ENCODE data around the gene CFAP61.

- no peak for TF ChIP-seq ZSCAN18 (tag by site-specific recombination; IDR thresholded peaks at IDR 0.05)
- no peak for TF ChIP-seq YY1 (tag by site-specific recombination; IDR thresholded peaks at IDR 0.05)
- no peak for TF ChIP-seq CTCF (tag by site-specific recombination; IDR thresholded peaks at IDR 0.05)
- TF ChIP-seq ZNF521 (tag by site-specific recombination; IDR thresholded peaks at IDR 0.05) = no peak
- no peak for TF ChIP-seq ZNF830 (tag by site-specific recombination; IDR thresholded peaks at IDR 0.05; ENCODE audit: low read depth)
Measured at GRCh38 chr20:20343932-20344331, 291.6 kb downstream of the CFAP61 start.
